GM13976 (cell line): ENCODE data around the gene RPL22.

Experiments used
- DNase-seq: peaks from one replicate; pipeline ENCODE4 v3.0.0; 2012; ENCODE audit warnings: low spot score
- in situ Hi-C: fragments of 300-500 bp; cut with MboI; formaldehyde crosslinking; loops from one replicate; pipeline ENCODE4 v1.12.0; 2022; ENCODE audit warnings: low sequenced_read_pairs, mixed read lengths, inconsistent platforms; ENCODE audit not compliant: unreplicated experiment
- TF ChIP-seq, protein P1 (sequence below): IDR thresholded peaks from 2 replicates; pipeline ENCODE4 v1.5.1; 2012; ENCODE audit warnings: borderline replicate concordance, mild to moderate bottlenecking; ENCODE audit not compliant: insufficient read depth; ENCODE audit errors: extremely low read depth, missing control alignments, control extremely low read depth

RPL22 gene

DNA sequence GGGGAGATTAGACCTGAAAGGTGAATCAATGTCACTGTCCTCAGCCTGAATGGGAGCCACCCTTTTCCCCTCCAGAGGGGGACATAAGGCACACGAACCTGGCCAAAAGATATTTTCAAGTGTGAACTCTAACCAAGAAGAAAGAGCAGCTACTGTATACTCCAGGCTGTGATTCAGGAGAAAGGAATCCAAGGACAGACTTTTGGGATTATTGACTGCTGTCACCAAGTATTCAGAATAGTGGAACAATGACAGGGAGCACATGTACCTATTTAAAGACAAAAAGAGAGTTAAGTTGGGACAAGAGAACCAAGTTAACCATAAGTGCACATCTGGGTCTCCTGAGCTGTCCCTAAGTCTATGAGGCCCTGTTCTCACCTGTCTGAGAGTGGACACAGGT, 34.0 kb upstream of the RPL22 start:
- DNase-seq: no peak
- in situ Hi-C loops: no loop called here
- TF ChIP-seq, protein P1, sequence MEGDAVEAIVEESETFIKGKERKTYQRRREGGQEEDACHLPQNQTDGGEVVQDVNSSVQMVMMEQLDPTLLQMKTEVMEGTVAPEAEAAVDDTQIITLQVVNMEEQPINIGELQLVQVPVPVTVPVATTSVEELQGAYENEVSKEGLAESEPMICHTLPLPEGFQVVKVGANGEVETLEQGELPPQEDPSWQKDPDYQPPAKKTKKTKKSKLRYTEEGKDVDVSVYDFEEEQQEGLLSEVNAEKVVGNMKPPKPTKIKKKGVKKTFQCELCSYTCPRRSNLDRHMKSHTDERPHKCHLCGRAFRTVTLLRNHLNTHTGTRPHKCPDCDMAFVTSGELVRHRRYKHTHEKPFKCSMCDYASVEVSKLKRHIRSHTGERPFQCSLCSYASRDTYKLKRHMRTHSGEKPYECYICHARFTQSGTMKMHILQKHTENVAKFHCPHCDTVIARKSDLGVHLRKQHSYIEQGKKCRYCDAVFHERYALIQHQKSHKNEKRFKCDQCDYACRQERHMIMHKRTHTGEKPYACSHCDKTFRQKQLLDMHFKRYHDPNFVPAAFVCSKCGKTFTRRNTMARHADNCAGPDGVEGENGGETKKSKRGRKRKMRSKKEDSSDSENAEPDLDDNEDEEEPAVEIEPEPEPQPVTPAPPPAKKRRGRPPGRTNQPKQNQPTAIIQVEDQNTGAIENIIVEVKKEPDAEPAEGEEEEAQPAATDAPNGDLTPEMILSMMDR: no peak

DNA sequence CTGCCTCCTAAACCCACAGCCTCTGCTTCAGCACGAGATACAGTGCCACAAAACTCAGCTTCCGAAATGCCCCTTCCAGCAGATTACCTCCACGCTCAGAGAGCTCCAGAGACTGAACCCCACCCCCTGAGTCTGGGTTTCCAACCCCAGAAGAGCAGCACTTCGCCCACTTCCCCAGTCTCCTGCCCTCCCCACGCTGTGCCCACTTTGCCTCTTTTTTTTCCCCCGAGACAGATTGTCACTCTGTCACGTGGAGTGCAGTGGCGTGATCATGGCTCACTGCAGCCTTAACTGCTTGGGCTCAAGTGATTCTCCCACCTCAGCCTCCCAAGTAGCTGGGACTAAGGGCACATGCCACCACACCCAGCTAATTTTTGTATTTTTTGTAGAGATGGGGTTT, 26.3 kb upstream of the RPL22 start:
- DNase-seq: no peak
- in situ Hi-C loops: no loop called here
- TF ChIP-seq, protein P1: no peak

DNA sequence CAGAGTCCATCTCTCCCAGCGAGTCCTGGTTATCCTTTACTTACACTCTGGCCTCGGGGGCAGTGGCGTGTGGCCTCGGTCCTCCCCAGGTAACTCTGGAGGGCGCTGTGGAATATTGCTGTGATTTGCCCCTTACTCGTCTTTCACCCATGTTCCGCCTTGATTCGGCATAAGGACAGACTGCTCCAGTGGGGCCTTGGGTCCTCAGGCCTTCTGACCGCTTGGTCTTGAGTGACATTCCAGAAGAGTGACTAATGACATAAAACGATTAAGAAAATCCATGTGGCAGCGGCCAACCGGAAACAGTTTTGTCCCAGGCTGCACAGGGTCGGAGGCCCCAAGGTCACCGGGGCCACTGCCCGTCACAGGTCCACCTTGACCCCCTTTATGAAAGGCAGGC, 25.3 kb upstream of the RPL22 start:
- DNase-seq: no peak
- in situ Hi-C loops: no loop called here
- TF ChIP-seq, protein P1: no peak

DNA sequence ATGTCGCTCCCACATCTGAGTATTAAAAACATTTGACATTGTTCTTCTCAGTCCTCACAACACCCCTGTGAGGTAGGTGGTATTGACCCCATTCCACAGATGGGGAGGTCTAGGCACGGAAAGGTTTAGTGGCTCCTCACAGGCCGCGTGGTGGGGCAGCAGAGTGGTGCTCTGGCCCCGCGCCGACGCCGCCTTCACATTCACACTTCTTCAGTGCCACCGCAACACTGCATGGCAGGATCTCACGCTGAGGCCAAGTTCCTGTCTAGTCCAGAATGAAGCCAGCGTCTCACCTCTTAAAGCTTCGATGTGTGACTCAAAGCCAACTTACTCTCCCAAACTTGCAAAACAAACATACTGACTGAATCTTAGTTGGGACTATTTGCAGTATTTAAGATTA, 24.2 kb upstream of the RPL22 start:
- in situ Hi-C loops: no loop called here
- DNase-seq: no peak
- TF ChIP-seq, protein P1: no peak

DNA sequence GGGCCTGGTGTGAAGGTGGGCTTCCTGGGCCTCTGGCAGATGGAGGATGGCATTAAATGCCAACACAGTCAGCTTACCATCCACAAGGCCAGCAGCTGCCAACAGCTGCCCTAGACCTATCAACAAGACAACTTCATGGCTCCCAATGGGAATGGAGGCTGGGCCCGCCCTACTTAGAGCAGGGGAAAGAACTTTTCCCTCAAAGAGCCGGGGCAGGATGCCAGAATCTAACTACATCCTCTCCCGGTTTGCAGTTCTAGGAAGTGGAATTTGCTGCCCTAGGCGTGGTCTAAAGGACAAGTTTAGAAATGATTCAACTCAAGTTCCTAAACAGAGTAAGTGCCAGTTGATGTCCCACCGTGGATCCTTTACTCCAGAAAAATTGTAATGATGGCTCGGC, 23.2 kb upstream of the RPL22 start:
- TF ChIP-seq, protein P1: no peak
- no peak for DNase-seq
- in situ Hi-C loops: no loop called here

DNA sequence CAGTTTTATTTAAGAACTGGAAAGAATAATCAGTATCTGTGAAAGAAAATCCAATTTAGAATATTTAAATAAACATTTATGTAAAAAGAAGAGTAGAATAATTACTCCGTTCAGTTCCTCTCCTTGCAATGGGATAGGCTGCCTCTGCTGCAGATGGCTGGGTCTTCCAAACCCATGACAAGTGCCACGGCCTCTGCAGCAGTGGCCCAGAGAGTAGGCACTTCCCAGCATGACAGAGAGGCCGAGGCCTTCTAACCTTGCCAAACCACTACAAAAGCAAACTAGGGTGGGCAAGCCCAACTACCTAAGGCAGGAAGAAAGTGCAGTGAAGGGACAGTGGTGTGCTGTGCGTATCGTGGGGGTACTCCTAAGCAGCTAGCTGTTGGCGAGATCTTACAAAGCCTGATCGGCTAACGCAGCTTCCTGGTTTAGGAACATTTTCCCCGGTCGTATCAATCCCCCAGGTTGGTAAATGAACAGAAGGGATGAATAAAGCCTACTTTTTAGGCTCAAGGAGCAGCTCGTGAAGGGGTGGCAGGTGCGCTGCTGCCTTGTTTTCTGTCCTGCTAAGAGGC, 21.9 kb upstream of the RPL22 start:
- TF ChIP-seq, protein P1: no peak
- no peak for DNase-seq
- in situ Hi-C loops: no loop called here
